Activated CD8-positive, alpha-beta memory T cell treated with anti-CD3 and anti-CD28 coated beads, Interleukin-2, amount 50 U/mL, for 1 hour (primary cell): Measurements from ENCODE around the gene MT1F.

Experiments
- DNase-seq: peaks from one replicate; pipeline ENCODE4 v3.0.0-alpha.2; 2020; ENCODE audit errors: extremely low read depth

The MT1F gene

DNA sequence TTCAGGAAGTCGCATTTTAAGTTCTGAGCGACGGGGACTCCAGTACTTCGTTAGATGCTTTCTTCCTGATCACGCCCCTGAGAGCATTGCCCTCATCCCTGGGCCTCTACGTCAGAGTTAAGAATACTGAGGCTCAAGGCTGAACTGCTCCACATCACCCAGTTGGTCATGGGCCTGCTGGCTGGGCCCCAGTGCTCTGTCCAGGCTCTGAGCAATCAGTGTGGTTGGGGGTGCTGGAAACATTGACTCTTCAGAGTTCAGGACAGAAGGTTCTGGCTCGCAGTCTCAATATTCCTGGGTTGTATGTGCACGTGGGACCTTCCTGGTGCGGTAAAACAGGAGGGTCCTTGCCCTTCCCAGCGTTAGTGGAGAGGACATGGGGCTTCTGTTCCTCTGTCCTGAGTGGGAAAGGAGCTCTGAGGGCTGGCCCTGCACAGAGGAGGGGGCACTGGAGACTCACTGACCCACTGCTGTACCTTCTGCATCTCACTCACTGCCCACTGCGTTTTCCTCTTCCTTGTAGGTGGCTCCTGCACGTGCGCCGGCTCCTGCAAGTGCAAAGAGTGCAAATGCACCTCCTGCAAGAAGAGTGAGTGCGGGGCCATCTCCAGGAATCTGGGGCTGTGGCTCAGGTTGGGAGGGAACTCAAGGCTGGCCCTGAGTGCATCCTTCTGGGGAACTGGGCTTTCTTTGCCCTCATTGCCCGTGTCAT is 31.7 kb upstream of the MT1F start:
- no peak for DNase-seq

DNA sequence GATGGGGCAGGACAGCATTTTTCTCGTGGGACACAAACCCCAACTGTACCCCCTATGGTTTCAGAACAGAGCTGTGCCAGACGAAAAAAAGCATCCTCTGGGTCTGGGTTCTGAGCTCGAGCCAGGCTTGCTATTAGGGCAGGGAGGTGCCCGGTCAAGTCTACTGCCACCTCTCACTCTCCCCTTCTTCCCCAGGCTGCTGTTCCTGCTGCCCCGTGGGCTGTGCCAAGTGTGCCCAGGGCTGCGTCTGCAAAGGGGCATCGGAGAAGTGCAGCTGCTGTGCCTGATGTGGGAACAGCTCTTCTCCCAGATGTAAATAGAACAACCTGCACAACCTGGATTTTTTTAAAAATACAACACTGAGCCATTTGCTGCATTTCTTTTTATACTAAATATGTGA is 31.1 kb upstream of the MT1F start:
- DNase-seq: no peak

DNA sequence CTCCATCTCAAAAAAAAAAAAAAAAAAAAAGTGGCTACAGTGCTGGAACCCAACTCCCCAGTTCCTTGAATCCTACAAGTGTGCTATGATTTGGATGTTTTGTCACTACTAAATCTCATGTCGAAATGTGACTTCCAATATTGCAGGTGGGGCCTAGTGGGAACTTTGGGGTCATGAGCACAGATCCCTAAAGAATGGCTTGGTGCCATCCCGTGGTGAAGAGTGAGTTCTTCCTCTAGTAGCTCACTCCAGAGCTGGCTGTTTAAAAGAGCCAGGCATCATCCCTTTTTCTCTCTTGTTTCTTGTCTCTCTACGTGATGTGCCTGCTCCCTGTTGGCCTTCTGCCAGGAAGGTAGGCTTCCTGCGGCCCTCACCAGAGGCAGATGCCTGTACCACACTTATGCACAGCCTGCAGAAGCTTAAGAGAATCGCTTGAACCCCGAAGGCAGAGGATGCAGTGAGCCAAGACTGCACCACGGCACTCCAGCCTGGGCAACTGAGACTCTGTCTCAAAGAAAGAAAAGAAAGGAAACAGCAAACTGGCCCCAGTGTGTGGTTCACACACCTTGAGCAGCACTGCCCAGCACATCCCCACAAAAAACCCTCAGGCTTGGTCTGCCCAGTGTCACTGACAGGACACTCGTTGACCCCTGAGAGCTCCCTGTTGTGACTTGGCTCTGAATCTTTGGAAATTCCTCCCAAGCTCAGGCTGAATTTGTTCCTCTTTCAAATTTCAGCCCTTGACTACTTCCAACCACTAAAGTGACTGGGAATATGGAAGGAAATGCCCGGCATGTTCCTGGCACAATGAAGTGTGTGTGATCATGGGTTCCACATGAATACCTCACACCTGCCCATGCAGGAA is 29.0 kb upstream of the MT1F start:
- no peak for DNase-seq

DNA sequence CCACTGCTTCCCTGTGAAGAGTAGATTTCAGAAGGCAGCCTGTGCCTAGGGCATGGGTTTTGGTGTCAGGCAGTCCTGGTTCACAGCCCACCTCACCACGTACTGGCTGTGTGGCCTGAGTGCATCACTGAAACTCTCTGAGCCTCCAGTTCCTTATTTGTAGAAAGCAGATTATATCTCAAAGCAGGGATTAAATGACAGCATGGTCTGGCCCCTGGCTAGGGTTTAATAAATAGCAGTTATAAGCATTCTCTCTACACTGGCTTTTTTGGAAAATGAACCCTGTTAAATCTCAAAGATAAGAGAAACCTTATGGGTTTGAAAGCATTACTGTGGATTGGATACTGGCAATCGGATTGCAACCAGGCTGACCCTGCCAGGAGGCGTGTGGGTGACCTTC is 28.2 kb upstream of the MT1F start:
- no peak for DNase-seq

DNA sequence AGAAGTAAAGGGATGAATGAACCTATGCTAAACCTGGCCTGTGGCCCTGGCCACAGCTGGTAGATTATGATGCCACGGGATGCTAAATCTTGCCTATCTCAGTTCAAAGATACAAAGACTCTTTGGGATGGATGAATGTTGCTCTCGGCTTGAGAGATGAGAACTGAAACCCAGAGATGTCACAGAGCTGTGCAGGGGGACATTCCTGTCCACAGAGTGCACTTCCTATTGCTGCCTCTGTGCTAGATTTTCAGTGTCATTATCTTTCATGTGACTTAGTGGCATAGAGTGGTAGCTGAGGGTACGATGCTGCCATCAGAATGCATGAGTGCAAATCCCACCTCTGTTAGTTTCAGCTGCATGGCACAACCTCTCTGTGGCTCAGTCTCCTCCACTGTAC is 27.6 kb upstream of the MT1F start:
- no peak for DNase-seq

DNA sequence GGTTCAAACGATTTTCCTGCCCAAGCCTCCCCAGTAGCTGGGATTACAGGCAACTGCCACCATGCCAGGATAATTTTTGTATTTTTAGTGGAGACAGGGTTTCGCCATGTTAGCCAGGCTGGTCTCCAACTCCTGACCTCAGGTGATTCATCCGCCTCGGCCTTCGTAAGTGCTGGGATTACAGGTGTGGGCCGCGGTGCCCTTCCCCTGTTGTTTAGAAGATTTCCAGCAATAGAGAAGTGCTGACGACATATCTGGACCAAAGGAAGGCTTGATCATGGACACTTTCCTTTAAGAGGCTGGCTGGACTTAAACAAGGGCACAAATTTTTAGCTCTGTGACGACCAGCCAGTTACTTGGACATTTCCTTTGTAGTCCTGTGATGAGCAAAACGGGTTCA is 26.6 kb upstream of the MT1F start:
- no peak for DNase-seq

DNA sequence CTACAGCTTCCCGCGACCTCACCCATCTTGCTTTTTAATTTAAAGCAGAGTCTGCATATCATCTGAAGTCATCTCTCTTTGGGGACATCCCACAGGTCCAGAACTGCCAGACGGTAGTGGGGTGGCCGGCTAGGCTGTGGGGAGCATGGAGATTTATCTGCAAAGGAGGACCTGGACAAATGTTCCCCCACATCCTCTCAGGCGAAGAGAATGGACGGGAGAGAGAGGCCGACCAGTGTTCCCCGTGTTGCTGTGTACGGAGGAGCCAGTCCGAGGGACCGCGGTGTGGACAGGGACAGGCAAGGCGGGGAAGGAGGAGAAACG is 26.0 kb upstream of the MT1F start:
- DNase-seq: no peak

DNA sequence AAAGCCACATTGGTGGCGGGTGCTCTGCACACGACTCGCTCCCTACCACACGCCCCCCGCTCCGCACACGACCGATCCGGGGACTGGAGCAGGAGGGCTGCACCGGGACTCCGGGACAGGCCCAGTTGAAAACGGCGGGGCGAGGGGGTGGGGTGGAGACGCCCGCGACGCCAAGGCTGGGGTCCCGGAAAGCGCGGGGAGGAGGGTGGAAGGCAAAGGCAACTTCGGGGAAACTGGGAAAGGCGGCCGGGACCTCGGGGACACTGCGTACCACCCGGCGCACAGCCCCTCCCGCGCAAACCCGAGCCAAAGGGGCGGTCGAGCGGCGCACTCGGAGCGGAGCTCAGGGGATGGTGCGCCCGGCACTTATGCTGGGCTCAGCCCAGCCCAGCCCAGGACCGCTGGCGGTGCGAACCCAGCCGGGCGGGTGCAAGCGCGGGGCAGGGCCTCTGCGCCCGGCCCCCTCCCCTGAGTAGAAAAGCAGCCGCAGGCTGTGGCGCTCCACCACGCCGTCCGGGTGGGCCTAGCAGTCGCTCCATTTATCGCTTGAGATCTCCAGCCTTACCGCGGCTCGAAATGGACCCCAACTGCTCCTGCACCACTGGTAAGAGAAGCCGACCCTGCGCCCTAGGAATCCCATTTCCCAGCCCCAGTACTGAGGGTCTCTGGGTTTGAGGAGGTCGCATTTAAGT is 25.5 kb upstream of the MT1F start, which contains the start of gene MT1M:
TSS of gene MT1M (plus strand) at position 504 of the 692 bp plus-strand sequence. CDS start at position 577, 73 bp downstream.
- no peak for DNase-seq

DNA sequence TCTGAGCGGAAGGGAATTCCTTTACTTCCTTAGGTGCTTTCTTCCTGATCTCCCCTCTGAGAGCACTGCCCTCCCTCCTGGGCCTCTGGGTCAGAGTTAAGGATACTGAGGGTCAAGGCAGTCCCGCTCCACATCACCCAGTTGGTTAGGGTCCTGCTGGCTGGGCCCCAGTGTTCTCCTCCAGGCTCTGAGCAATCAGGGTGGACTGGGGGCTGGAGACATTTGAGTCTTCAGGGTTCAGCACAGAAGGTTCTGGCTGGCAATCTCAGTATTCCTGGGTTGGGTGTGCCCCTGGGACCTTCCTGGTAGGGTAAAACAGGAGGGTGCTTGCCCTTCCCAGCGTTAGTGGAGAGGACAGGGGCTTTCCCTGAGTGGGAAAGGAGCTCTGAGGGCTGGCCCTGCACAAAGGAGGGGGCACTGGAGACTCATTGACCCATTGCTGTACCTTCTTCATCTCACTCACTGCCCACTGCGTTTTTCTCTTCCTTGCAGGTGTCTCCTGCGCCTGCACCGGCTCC is 24.9 kb upstream of the MT1F start:
- no peak for DNase-seq

DNA sequence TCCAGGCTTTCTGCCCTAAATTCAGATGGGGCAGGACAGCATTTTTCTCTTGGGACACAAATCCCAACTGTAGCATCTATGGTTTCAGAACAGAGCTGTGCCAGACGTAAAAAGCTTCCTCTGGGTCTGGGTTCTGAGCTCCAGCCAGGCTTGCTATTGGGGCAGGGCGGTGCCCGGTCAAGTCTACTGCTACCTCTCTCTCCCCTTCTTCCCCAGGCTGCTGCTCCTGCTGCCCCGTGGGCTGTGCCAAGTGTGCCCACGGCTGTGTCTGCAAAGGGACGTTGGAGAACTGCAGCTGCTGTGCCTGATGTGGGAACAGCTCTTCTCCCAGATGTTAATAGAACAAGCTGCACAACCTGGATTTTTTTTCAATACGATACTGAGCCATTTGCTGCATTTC is 24.2 kb upstream of the MT1F start:
- no peak for DNase-seq

DNA sequence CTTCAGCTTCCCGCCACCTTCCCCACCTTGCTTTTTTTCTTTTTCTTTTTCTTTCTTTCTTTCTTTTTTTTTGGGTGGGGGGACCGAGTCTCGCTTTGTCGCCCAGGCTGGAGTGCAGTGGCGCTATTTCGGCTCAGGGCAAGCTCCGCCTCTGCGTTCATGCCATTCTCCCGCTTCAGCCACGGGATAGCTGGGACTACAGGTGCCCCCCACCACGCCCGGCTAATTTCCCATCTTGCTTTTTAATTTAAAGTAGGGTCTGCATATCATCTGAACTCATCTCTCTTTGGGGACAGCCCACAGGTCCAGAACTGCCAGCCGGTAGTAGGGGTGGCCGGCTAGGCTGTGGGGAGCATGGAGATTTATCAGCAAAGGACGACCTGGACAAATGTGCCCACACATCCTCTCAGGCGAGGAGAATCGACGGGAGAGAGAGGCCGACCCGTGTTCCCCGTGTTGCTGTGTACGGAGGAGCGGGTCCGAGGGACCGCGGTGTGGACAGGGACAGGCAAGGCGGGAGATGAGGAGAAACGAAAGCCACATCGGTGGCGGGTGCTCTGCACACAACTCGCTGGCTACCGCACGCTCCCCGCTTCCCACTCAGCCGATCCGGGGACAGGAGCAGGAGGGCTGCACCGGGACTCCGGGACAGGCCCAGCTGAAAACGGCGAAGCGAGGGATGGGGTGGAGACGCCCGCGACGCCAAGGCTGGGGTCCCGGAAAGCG is 22.9 kb upstream of the MT1F start:
- no peak for DNase-seq

DNA sequence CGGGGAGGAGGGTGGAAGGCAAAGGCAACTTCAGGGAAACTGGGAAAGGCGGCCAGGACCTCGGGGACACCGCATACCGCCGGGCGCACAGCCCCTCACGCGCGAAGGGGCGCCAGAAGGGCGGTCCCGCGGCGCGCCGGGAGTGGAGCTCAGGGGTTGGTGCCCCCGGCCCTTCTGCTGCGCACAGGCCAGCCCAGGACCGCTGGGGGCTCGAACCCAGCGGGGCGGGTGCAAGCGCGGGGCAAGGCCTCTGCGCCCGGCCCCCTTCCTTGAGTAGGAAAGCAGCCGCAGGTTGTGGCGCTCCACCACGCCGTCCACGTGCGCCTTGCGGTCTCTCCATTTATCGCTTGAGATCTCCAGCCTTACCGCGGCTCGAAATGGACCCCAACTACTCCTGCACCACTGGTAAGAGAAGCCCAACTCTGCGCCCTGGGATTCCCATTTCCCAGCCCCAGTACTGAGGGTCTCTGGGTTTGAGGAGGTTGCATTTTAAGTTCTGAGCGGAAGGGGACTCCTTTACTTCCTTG is 22.3 kb upstream of the MT1F start:
- no peak for DNase-seq

DNA sequence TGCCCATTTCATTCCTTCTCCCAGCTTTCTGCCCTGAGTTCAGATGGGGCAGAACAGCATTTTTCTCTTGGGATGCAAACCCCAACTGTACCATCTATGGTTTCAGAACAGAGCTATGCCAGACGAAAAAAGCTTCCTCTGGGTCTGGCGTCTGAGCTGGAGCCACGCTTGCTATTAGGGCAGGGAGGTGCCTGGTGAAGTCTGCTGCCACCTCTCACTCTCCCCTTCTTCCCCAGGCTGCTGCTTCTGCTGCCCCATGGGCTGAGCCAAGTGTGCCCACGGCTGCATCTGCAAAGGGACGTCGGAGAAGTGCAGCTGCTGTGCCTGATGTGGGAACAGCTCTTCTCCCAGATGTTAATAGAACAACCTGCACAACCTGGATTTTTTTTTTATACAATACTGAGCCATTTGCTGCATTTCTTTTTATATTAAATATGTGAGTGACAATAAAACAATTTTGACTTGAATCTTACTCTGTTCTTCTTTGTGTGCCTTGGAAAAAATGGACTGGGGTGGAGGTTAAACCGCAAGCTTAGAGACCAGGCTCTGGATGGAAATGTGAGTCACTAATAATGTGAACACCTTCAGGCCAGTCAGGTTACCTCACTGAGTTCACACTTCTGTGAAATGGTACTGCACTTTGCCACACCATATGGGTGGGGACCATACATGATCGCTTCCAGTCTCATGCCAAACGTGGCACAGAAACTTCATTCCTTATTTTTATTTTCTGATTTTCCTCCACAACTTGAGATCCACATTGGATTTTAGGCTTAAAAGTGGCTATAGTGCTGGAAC is 20.9 kb upstream of the MT1F start:
- DNase-seq: no peak

DNA sequence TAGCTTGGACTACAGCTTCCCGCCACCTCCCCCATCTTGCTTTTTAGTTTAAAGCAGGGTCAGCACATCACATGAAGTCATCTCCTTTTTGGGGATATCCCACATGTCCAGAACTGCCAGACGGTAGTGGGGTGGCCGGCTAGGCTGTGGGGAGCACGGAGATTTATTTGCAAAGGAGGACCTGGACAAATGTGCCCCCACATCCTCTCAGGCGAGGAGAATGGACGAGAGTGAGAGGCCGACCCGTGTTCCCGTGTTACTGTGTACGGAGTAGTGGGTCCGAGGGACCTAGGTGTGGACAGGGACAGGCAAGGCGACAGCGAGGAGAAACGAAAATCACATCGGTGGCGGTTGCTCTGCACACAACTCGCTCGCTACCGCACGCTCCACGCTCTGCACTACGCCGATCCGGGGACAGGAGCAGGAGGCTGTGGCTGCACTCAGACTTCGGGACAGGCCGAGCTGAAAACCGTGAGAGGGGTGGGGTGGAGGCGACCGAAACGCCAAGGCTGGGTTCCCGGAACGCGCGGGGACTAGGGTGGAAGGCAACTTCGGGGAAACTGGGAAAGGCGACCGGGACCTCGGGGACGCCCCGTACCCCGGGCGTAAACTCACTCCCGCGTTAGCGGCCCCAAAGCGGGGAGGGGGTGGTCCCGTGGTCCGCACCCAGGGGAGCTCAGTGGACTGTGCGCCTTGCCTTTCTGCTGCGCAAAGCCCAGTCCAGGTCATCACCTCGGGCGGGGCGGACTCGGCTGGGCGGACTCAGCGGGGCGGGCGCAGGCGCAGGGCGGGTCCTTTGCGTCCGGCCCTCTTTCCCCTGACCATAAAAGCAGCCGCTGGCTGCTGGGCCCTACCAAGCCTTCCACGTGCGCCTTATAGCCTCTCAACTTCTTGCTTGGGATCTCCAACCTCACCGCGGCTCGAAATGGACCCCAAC is 19.7 kb upstream of the MT1F start, which contains the start of gene MT1A:
TSS of gene MT1A (plus strand) at position 853 of the 937 bp plus-strand sequence. CDS start at position 926, 73 bp downstream.
- no peak for DNase-seq

DNA sequence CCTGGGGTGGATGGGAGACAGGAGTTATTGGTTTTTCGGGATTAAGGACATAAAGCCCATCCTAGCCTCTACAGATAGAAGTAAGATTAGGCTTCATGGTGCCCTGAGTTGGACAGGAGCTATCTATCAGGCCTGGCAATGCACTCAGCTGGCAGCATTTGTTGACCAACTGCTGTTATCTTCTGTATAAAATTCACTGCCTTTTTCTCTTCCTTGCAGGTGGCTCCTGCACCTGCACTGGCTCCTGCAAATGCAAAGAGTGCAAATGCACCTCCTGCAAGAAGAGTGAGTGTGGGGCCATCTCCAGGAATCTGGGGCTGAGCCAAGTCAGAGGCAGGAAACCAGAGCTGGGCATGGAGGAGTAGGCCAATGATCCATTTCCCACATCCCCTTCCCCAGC is 18.7 kb upstream of the MT1F start:
- no peak for DNase-seq

DNA sequence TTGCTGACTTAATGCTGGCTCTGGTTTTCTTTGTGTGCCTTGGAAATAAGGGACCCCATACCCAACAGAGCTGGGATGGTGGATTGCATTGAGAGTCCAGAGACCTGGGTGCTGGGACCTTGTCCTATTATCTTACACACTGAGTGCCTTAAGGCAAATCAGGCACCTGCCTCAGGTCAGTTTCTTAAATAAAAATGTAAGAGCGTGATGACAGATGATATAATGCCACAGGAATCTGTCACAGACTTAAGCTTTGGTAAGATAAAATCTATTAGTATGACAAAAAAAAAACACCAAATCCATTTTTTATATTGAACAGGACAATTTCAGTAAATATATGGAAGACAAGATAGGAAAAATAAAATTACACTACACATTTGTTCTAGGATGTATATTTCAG is 17.7 kb upstream of the MT1F start:
- no peak for DNase-seq

DNA sequence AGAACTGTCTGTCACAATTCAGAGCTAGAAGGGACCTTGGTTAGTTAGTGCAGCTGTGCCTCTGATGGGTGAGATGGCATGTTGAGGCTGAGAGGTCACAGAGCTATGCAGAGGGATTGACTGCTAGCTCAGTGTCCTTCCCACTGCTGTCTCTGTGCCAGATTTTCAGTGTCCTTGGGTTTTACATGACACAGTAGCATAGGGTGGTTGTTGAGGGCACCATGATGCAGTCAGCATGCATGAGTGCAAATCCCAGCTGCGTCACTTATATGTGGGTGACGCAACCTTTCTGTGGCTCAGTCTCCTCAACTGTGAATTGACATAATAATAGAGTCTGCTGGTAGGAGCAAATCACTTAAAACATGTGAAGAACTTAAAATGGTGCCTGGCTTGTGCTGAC is 16.6 kb upstream of the MT1F start:
- no peak for DNase-seq

DNA sequence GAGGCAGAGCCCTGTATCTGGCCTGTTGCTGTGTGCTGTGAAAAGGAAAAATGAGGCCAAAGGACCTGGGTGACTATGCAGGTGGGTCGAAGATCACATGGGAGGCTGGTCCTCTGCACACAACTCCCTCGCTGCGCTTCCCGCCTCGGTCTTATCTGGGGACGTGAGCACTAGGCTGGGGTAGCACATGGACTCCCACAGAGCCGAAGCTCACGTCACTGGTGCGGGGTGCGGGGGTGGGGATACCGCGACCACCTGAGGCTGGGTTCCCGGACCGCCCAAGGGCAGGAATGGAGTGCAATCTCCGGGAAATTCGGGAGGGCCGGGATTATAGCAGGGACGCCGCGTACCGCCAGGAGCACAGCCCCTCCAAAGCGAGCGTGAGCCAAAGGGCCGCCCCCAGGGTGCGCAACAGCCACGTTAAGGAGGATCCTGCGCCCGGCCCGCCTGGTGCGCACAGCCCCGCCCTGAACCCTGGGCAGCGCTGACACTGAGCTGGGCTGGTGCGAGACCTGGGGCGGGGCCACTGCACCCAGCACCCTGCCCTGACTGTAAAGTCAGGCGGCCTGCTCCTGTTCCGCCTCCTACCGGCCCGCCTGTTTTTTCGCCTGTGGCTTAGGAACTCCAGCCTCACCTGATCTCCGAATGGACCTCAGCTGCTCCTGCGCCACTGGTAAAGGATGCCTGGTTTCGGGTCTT is 14.5 kb upstream of the MT1F start:
- peak; percentile 43 for DNase-seq

DNA sequence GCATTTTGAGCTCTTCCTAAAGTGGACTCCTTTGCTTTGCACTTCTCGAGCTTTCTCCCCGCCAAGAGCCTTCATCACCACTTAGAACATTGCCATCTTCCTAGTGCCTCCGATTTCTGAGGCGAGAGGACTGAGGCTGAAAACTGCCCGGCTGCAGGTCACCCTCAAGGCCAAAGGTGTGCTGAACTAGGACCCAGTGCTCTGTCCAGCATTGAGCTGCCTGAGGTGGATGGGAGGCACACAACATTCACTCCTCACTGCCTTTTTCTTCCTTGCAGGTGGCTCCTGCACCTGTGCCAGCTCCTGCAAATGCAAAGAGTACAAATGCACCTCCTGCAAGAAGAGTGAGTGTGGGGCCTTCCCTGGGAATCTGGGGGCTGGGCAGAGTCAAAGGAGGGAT is 13.9 kb upstream of the MT1F start:
- no peak for DNase-seq
